ENCODE measurements around the gene SLC27A2. TPM values are rescaled to one million over a fixed set of nuclear protein-coding genes. Genes with fewer than 3 reads are reported as not detected.

SLC27A2 gene
- polyA plus RNA-seq (2012; ENCODE audit: insufficient read length, low read depth) = not detected

- no peak for TF ChIP-seq SIN3A (IDR thresholded peaks at IDR 0.05; ENCODE audit: borderline replicate concordance, insufficient read depth, low read length)
- no peak for TF ChIP-seq TAF1 (IDR thresholded peaks at IDR 0.05; ENCODE audit: borderline replicate concordance, insufficient read depth, low read length)
- no peak for TF ChIP-seq REST (IDR thresholded peaks at IDR 0.05; ENCODE audit: insufficient read depth in 1 of 2, low read depth in 2 of 2, low read length in 2 of 2)
- TF ChIP-seq POLR2AphosphoS5 (IDR thresholded peaks at IDR 0.05; ENCODE audit: low read depth, low read length) = no peak
These were observed at the start of gene SLC27A2 for GRCh38 chr15:50181969-50182218. TSS of gene SLC27A2 (plus strand) at chr15:50182196. CDS start at chr15:50182428, 232 bp downstream.

GRCh38 chr15:50134524-50135024, 47.4 kb upstream of the SLC27A2 start:
- TF ChIP-seq REST (IDR thresholded peaks at IDR 0.05; ENCODE audit: insufficient read depth in 1 of 2, low read depth in 2 of 2, low read length in 2 of 2) (no peak), TAF1 (IDR thresholded peaks at IDR 0.05; ENCODE audit: borderline replicate concordance, insufficient read depth, low read length) (no peak), POLR2AphosphoS5 (IDR thresholded peaks at IDR 0.05; ENCODE audit: low read depth, low read length) (no peak), FOXP2 (optimal IDR thresholded peaks at IDR 0.05; ENCODE audit: borderline replicate concordance, extremely low read depth, extremely low read length, insufficient read depth) (no peak), SIN3A (IDR thresholded peaks at IDR 0.05; ENCODE audit: borderline replicate concordance, insufficient read depth, low read length) (no peak)

DNA sequence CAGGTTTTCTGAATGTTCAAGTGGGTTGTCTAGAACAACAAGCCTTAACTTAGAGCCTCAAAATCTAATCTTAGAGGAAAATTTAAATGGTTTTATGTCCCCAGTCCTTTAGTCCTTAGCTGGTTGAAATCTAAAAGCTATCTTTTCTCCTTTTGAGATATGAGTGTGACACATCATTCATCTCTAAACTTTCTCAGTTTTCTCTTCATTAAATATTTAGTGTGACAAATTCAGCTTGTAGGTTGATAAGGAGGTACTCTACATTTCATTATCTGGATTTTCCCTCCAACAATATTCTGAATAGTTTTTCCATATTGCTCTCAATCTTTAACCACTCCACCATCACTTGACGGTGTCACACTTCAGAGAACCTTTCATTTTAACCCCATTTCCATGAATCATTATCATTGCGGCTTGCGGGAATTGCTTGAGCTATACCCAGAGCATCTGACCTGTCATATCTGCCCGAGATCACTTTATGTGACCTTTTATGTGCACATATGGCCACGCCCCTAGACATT, 46.9 kb upstream of the SLC27A2 start:
- TF ChIP-seq REST (IDR thresholded peaks at IDR 0.05; ENCODE audit: insufficient read depth in 1 of 2, low read depth in 2 of 2, low read length in 2 of 2) (no peak), FOXP2 (optimal IDR thresholded peaks at IDR 0.05; ENCODE audit: borderline replicate concordance, extremely low read depth, extremely low read length, insufficient read depth) (no peak), TAF1 (IDR thresholded peaks at IDR 0.05; ENCODE audit: borderline replicate concordance, insufficient read depth, low read length) (no peak), POLR2AphosphoS5 (IDR thresholded peaks at IDR 0.05; ENCODE audit: low read depth, low read length) (no peak), SIN3A (IDR thresholded peaks at IDR 0.05; ENCODE audit: borderline replicate concordance, insufficient read depth, low read length) (no peak)

GRCh38 chr15:50137330-50137761, 44.6 kb upstream of the SLC27A2 start:
- peak; percentile 70 for TF ChIP-seq FOXP2 (optimal IDR thresholded peaks at IDR 0.05; ENCODE audit: borderline replicate concordance, extremely low read depth, extremely low read length, insufficient read depth)
- TF ChIP-seq POLR2AphosphoS5 (IDR thresholded peaks at IDR 0.05; ENCODE audit: low read depth, low read length) = no peak
- no peak for TF ChIP-seq SIN3A (IDR thresholded peaks at IDR 0.05; ENCODE audit: borderline replicate concordance, insufficient read depth, low read length)
- no peak for TF ChIP-seq REST (IDR thresholded peaks at IDR 0.05; ENCODE audit: insufficient read depth in 1 of 2, low read depth in 2 of 2, low read length in 2 of 2)
- no peak for TF ChIP-seq TAF1 (IDR thresholded peaks at IDR 0.05; ENCODE audit: borderline replicate concordance, insufficient read depth, low read length)

- TF ChIP-seq REST (IDR thresholded peaks at IDR 0.05; ENCODE audit: insufficient read depth in 1 of 2, low read depth in 2 of 2, low read length in 2 of 2) = no peak
- no peak for TF ChIP-seq FOXP2 (optimal IDR thresholded peaks at IDR 0.05; ENCODE audit: borderline replicate concordance, extremely low read depth, extremely low read length, insufficient read depth)
- no peak for TF ChIP-seq SIN3A (IDR thresholded peaks at IDR 0.05; ENCODE audit: borderline replicate concordance, insufficient read depth, low read length)
- TF ChIP-seq POLR2AphosphoS5 (IDR thresholded peaks at IDR 0.05; ENCODE audit: low read depth, low read length) = no peak
- TF ChIP-seq TAF1 (IDR thresholded peaks at IDR 0.05; ENCODE audit: borderline replicate concordance, insufficient read depth, low read length) = no peak
These were observed 44.1 kb upstream of the SLC27A2 start for GRCh38 chr15:50137893-50138292.
